Astrocyte of the spinal cord (primary cell): Measurements from ENCODE around the gene PEPD.

Source experiments
- DNase-seq: peaks from one replicate; pipeline ENCODE4 v3.0.0; 2011; ENCODE audit warnings: low read depth, low spot score
- H3K4me3 ChIP-seq: 2 replicates; pipeline ENCODE4 v1.5.1; 2011; ENCODE audit warnings: low read depth, mild to moderate bottlenecking, low read length, moderate library complexity
- in situ Hi-C: cut with HindIII; loops from 2 replicates; pipeline ENCODE4 v1.10.0; 2017; ENCODE audit warnings: low sequenced_read_pairs
- TF ChIP-seq, protein P1 (sequence below): IDR thresholded peaks from 2 replicates; pipeline ENCODE4 v1.5.1; 2012; ENCODE audit warnings: low read depth, mild to moderate bottlenecking, low read length, inconsistent platforms

Gene PEPD

DNA sequence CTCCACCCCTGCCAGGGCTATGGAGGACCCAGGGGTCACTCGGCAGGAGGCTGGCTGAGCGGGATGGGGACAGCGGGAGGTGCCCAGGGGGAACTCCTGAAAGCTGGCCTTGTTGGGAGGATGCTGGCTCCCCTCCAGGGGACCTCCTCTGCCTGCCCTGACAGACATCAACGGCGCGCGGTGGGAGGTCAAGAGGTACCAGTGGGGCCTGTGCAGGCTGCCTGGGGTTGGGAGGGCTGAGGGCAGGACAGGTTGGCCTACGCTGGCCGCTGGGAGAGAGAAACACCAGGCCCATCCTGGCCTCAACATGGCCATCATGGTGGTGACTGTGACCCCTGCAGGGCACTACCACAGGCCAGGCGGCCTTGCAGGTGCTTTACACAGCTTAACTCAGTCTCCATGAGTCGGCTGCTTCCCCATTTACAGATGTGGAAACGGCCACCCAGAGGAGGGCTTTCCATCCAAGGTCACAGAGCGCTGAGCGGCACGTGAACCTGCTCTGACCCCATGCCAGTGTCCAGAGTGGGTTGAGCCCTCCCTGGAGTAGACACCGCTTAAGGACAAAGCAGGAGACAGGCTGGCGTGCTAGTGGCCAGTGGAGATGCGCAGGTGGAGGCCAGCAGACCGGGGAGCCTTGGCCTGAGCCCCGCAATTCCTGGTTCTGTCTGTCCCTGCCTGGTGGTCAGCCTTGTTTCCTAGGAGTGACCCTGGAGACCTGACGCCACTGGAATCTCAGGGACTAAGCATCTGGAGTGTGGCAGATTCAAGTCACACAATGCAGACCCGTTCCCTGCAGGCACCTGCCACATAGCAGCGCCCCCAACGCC is 120.5 kb downstream of the PEPD start:
- TF ChIP-seq, protein P1, sequence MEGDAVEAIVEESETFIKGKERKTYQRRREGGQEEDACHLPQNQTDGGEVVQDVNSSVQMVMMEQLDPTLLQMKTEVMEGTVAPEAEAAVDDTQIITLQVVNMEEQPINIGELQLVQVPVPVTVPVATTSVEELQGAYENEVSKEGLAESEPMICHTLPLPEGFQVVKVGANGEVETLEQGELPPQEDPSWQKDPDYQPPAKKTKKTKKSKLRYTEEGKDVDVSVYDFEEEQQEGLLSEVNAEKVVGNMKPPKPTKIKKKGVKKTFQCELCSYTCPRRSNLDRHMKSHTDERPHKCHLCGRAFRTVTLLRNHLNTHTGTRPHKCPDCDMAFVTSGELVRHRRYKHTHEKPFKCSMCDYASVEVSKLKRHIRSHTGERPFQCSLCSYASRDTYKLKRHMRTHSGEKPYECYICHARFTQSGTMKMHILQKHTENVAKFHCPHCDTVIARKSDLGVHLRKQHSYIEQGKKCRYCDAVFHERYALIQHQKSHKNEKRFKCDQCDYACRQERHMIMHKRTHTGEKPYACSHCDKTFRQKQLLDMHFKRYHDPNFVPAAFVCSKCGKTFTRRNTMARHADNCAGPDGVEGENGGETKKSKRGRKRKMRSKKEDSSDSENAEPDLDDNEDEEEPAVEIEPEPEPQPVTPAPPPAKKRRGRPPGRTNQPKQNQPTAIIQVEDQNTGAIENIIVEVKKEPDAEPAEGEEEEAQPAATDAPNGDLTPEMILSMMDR, result no peak
- in situ Hi-C loops, result no loop called here
- DNase-seq, result no peak
- H3K4me3 ChIP-seq, result no peak overlapping the region

DNA sequence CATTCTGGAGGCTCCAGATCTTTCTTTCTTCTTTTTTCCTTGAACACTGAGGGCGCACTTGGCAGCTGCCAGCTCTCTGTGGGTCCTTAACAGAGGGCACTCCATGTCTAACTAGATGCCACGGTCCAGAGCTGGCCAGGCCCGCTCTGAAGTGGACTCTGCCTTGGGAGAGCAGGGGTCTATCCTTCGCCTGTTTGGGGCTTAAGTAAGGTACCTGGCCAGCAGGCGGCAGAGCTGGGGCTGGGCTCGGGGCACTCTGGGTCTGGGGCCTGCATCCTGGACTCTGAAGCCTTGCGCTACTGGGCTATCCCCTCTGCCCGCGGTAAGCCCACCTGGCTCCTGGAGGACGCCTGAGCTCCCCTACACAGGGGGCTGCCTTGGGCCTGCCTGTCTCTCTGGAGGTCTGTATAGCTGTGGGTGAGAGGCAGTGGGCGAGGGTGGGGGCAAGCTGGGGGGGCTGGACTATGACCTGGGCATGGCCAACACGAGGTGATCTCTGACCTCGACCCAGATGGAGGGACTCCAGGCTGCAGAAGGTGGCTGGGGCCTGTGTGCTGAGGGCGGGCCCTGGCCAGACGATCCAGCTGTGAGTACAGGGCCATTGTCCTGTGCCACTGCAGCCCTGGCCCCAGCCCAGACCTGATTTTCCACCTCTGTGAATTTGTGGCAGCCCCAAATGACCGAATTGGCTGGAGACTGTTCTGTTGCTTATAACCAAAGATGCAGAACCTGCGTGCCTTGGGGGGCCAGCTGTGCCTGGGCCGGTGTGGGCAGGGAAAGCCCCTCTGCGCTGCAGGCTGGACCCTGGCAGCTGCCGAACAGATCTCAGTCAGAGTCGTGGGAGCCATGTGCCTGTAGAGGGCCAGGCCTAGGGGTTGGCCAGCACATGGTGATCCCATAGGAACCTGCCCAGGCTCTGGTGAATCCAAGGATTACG is 121.6 kb downstream of the PEPD start:
- no peak for DNase-seq
- in situ Hi-C loops, result no loop called here
- TF ChIP-seq, protein P1, result no peak
- no peak overlapping the region for H3K4me3 ChIP-seq

DNA sequence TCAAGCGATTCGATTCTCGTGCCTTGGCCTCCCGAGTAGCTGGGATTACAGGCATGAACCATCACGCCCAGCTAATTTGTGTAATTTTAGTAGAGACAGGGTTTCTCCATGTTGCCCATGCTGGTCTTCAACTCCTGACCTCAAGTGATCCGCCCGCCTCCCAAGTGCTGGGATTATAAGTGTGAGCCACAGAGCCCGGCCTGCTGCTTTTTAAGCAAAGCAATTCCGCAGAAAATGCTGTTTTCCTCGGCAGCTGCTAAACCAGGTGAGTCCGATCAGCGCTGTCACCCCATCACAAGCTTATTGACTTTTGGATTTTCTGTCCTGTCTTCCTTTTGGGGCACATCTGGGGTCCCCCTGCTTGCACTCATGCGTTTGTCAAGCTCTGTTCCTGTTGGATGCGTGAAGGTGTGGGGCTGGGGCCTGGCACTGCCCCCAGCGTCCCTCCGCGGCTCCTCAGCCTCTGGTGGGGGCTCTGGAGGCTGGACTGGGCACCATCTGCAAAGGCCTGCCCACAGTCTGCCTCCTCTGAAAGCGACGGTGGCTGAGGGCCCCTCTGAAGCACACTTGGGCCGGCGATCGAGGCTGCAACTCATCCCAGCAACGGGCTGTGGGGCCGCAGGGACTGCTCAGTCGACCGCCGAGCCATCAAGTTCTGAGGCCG is 122.4 kb downstream of the PEPD start:
- no peak for DNase-seq
- no peak overlapping the region for H3K4me3 ChIP-seq
- in situ Hi-C loops, result no loop called here
- TF ChIP-seq, protein P1, result no peak

DNA sequence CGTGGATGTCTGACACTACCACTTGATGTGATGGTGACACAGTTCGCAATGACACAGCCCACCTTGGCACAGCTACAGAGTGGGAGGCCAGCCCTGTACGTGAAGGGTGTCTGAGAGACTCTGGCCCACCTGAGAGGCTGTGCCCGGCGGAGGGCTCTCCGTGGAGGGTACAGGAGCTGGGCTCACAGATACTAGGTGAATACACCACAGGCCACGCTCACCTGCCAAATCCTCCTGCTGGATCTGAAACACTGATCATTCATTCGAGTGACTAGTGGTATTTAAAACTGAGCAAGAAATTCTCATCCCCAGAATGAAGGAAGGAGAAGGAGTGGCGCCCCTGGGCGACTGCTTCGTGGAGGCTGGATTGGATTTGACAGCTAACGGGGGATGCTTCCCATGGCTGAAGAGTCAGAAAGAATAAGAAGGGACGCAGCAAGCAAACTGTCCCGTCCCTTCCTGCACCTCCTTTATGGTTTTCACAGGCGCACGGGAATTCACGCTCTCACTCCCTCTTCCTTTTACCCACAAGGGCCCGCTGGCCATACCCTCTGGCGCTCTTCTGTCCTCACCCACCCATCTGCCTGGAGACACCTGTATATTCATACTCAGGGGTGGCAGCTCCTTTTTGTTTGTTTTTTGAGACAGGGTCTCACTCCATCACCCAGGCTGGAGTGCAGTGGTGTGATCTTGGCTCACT is 123.1 kb downstream of the PEPD start:
- H3K4me3 ChIP-seq, result no peak overlapping the region
- TF ChIP-seq, protein P1, result no peak
- in situ Hi-C loops, result no loop called here
- no peak for DNase-seq

DNA sequence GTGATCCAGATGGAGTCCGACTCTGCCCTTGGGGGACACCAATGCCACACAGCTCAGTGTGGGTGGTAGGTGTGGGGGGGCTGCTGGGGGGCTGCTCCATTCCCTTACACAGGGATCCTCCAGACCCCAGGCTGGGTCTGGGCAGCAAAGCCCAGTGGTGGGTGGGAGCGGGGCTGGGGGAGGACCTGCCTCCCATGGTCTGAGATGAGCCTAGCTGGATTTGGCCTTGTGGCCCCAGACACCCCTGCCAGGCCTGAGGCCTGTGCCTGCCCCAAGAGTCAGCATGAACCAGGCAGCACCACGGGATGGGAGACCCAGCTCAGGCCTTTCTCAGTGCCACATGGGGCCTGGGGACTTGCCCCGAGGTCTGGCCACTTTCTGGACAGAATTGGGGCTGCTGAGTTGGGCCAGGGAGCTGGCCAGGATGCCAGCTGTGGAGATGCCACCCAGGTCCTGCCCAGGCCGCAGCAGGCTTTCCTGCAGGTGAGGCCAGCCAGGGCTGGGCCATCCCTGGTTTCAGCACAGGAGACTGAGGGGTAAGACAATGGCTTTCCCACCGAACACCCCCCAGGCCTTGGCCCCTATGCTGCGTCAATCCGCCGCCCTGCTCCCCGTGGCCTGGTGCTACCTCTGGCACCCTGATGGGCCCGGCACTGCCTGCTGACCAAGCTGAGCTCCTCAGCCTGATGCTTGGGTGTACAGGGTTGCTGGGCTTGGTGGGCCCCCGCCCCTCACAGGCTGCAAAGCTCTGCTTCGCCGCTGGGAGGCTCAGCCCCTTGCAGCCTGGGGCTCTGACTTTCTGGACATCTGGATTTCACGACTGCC is 123.8 kb downstream of the PEPD start:
- no peak overlapping the region for H3K4me3 ChIP-seq
- in situ Hi-C loops, result no loop called here
- TF ChIP-seq, protein P1, result peak; percentile 61
- no peak for DNase-seq
